Measurements from ENCODE around the gene NT5C2.
"Not testable (repeated sequence)": the region's sequence is repeated elsewhere in the genome, so short reads cannot be mapped to it uniquely, and the experiment has no call there.

GRCh38 chr10:103206715-103207114 lies 13.6 kb upstream of the NT5C2 start:
- not testable (repeated sequence) for TF ChIP-seq CTCF (IDR thresholded peaks at IDR 0.05 in 4 of 5, conservative IDR thresholded peaks at IDR 0.05 in 1 of 5); POLR2A (IDR thresholded peaks at IDR 0.05)
